HUDEP-2 (cell line): ENCODE results near the gene TOMM70.
"Not testable (repeated sequence)": the region's sequence is repeated elsewhere in the genome, so short reads cannot be mapped to it uniquely, and the experiment has no call there.

Source experiments
- DNase-seq, 76 experiments: peaks; one replicate each; lab custom pipeline; 2025; ENCODE audit not compliant: unreplicated experiment in 76 of 76; lab: John Stamatoyannopoulos, UW

Gene TOMM70

DNA sequence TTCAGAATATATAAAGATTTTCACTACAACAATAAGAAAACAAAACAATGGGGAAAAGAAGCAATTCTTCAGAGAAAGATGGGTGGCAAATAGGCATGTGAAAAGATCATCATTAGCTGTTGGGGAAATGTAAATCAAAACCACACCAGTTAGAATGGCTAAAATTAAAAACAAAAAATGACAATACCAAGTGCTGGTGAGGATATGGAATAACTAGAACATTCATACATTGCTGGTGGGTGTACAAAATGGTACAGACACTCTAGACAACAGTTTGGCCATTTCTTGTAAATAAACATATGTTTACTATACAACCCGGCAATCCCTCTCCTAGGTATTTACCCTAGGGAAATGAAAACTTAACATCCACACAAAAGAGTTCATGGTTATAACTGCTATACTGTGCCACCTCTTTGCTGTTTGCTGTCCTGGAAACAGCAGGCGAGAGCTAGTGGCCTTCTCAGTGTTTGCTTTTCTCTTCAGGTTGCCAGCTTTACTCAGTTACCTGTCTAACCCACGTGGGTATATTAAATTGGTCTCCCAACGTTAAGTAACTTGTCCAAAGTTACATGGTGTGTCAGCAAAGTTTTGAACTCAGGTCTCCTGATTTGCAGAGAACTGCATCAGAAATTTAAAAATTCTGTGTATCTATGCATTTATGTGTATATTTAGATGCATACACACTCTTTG is 70.9 kb downstream of the TOMM70 start:
- no peak for DNase-seq

- DNase-seq = not testable (repeated sequence)
These were observed 73.5 kb downstream of the TOMM70 start for GRCh38 chr3:100327377-100327776.

DNA sequence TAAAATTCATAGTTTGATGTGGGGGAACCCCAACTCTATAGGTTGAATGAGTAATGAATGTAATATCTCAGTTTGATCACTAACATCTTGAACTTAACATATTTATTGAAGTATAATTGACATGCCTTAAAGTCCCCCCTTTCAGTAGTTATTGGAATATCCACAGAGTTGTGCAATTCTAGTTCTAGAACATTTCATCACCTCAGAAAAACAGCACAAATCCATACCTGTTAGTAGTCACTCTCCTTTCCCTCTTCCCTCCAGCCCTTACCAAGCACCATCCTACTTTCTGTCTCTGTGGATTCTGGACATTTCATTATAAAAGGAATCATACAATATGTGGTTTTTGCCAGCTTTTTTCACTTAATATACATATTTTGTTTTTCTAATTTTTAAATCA is 75.1 kb downstream of the TOMM70 start:
- DNase-seq = no peak

DNA sequence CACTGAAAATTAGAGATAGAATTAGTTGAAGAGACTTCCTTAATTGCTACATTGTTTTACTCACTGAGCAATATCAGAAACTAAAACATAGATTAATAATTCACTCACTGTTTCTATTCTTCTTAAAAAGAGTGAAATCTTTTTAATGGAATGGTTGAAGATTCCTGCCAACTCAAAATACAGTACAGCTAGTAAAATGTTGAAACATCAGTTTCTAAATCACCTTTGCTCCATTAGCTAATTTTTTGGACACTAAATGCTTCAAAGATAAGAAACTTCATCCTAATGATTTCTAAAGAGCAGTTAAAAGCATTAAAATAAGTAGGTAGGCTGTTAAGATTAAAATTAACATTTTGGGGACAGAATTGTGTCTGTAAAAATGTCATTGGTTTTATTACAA is 76.8 kb downstream of the TOMM70 start:
- DNase-seq = no peak

- DNase-seq = no peak
These were observed 80.9 kb downstream of the TOMM70 start for GRCh38 chr3:100319951-100320350.

GRCh38 chr3:100317912-100318311 is 83.0 kb downstream of the TOMM70 start:
- DNase-seq = no peak

GRCh38 chr3:100316641-100317069 is 84.2 kb downstream of the TOMM70 start:
- peak in 51 of 76 experiments; percentile 1 to 61 (median 21) for DNase-seq
